Upper lobe of left lung (tissue), 6 donors: ENCODE results near the gene CELF3. TPM values are rescaled to one million over a fixed set of nuclear protein-coding genes. Genes with fewer than 3 reads are reported as not detected.

Source experiments
- ATAC-seq, 2 donors: fragments of 200-7000 bp; cut with Tn5 transposase; one replicate each; pipeline ENCODE4 v1.9.1; 2022; ENCODE audit warnings: mild to moderate bottlenecking in 2 of 2, moderate library complexity in 2 of 2; ENCODE audit not compliant: low FRiP score in 2 of 2
- DNase-seq, 2 donors: peaks; one replicate each; pipeline ENCODE4 v3.0.0-alpha.2; 2019 to 2020
- H3K27ac ChIP-seq, 4 donors: fragments of 200-600 bp; sonication (generic); one replicate each; pipeline ENCODE4 v1.5.1; 2016 to 2019
- H3K27me3 ChIP-seq, 4 donors: fragments of 200-600 bp; sonication (generic); one replicate each; pipeline ENCODE4 v1.5.1; 2017 to 2019
- H3K36me3 ChIP-seq, 4 donors: fragments of 200-600 bp; sonication (generic); one replicate each; pipeline ENCODE4 v1.5.1; 2016 to 2019
- H3K4me1 ChIP-seq, 4 donors: fragments of 200-600 bp; sonication (generic); one replicate each; pipeline ENCODE4 v1.5.1; 2018 to 2019
- H3K4me3 ChIP-seq, 4 donors: fragments of 200-600 bp; sonication (generic); one replicate each; pipeline ENCODE4 v1.5.1; 2017 to 2019; ENCODE audit warnings: mild to moderate bottlenecking in 2 of 4, moderate library complexity in 1 of 4
- H3K9me3 ChIP-seq, 4 donors: fragments of 200-600 bp; sonication (generic); one replicate each; pipeline ENCODE4 v1.5.1; 2018 to 2019
- CTCF ChIP-seq, 6 experiments: fragments of 450-650 bp in 4 of 6; fragments of 200-600 bp in 2 of 6; sonication (generic) in 2 of 6; IDR thresholded peaks; one replicate each; pipeline ENCODE4 v1.5.1; 2016 to 2019; ENCODE audit warnings: antibody characterized with exemption in 6 of 6
- EP300 ChIP-seq, 4 donors: sonication (generic); formaldehyde crosslinking; IDR thresholded peaks; one replicate each; pipeline ENCODE4 v1.5.1; 2017; ENCODE audit warnings: antibody characterized with exemption in 4 of 4, control low read depth in 2 of 4
- POLR2A ChIP-seq, 4 donors: fragments of 450-650 bp; IDR thresholded peaks; one replicate each; pipeline ENCODE4 v1.5.1; 2016 to 2017; ENCODE audit warnings: antibody characterized with exemption in 4 of 4, mild to moderate bottlenecking in 2 of 4
- POLR2AphosphoS5 ChIP-seq, 2 donors: sonication (generic); formaldehyde crosslinking; IDR thresholded peaks; one replicate each; pipeline ENCODE4 v1.5.1; 2017; ENCODE audit warnings: antibody characterized with exemption in 2 of 2
- WGBS, 2 donors: methylation state at CpG; one replicate each; pipeline ENCODE4 v1.1.5; 2017 to 2018; 5-methylcytosine and 5-hydroxymethylcytosine counted together
- total RNA-seq, 6 donors: library from RNA; depleted of rRNA in 4 of 6; stranded (reverse); fragments of >200 nt in 4 of 6; gene quantifications; one replicate each; pipeline versions ENCODE4 v1.1.0 to v1.2.1, GENCODE V29; 2016 to 2021
- donor health status: DM: no; HTN: no; CAD: no; lungs with moderate emphysema.
- donor health status: DM: no; HTN: yes; CAD: no; lungs with severe emphysema.

The CELF3 gene
- total RNA-seq, 6 donors from 2014 or later: 0.13 TPM; not detected in 5

DNA sequence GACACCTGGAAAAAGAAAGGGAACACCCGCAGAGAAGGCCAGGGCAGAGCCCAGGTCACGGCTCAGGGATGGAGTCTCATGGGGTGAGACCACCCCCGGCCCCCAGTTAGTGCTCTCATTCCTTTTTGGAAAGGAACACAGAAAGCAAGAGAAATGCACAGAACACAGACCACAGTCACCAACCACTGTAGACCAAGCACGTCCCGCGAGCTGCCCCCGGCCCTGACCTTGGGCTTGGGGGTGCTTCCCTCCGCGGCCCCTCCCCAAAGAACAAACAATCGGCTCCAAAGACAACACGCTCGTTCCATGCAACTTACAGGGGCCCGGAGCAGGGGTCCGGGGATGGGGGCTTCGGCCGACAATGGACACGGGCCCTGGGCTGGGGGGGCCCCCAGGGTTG, 12.8 kb downstream of the CELF3 start:
- Histone ChIP-seq H3K4me1 (peaks cover 0 to 5% (median 0%) of the 10 kb centered on the region in 4 donors), H3K27me3 (no peaks in the 10 kb centered on the region), H3K36me3 (peaks cover 6 to 29% (median 18%) of the 10 kb centered on the region in 4 donors), H3K9me3 (no peaks in the 10 kb centered on the region), H3K27ac (no peak overlapping the region), H3K4me3 (no peak overlapping the region)
- TF ChIP-seq POLR2AphosphoS5 (IDR thresholded peaks at IDR 0.05) (no peak), POLR2A (IDR thresholded peaks at IDR 0.05) (no peak), CTCF (IDR thresholded peaks at IDR 0.05) (no peak), EP300 (IDR thresholded peaks at IDR 0.05) (no peak)
- ATAC-seq: no peak
- 57 to 76% methylated on average over 17 of the region's 17 CpGs for WGBS, 2 donors
- DNase-seq: no peak

DNA sequence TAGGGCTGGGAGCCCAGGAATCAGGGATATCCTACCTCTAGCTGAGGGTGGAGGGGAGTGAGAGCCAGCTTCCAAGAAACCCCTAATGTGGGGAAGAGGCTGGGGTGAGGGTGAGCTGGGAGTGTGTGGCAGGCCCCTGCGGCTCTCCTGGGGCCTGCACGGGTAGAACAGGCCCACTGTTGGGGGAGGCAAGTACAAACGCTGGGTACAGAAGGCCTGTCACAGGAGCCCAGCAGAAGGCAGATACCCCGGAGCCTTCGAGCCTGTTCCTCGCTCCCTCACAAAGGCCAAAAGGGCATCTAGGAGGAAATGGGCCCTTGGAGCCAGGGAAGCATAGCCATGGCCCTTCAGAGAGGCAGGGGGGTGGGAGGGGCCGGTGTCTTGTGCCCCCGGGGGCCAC, 13.7 kb downstream of the CELF3 start:
- H3K27ac ChIP-seq: no peak overlapping the region
- ATAC-seq (no peak), DNase-seq (no peak)
- 41 to 48% methylated on average over 7 to 8 of the region's 8 CpGs for WGBS, 2 donors
- TF ChIP-seq EP300 (IDR thresholded peaks at IDR 0.05): no peak
- no peak for TF ChIP-seq POLR2AphosphoS5 (IDR thresholded peaks at IDR 0.05)
- no peak for TF ChIP-seq CTCF (IDR thresholded peaks at IDR 0.05)
- TF ChIP-seq POLR2A (IDR thresholded peaks at IDR 0.05): no peak
- H3K9me3 ChIP-seq: no peaks in the 10 kb centered on the region
- peaks cover 0 to 5% (median 0%) of the 10 kb centered on the region in 4 donors for H3K4me1 ChIP-seq
- no peak overlapping the region for H3K4me3 ChIP-seq
- H3K36me3 ChIP-seq: peaks cover 6 to 38% (median 26%) of the 10 kb centered on the region in 4 donors
- H3K27me3 ChIP-seq: no peaks in the 10 kb centered on the region

DNA sequence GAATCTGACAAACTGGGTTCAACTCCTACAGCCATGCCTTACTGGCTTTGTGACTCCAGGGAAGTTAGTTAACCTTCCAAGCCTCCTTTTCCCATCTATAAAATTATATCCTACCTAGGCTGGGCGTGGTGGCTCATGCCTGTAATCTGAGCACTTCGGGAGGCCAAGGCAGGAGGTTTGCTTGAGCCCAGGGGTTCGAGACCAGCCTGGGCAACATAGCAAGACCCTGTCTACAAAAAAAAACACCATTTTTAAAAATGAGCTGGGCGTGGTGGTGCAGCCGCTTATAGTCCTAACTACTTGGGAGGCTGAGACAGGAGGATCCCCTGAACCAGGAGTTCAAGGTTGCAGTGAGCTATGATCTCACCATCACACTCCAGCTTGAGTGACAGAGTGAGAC, 15.1 kb downstream of the CELF3 start:
- H3K4me3 ChIP-seq: no peak overlapping the region
- WGBS, 2 donors: 90 to 100% methylated on average over 5 of the region's 5 CpGs
- peaks cover 0 to 5% (median 0%) of the 10 kb centered on the region in 4 donors for H3K4me1 ChIP-seq
- TF ChIP-seq POLR2AphosphoS5 (IDR thresholded peaks at IDR 0.05): no peak
- no peak for TF ChIP-seq EP300 (IDR thresholded peaks at IDR 0.05)
- no peak for TF ChIP-seq CTCF (IDR thresholded peaks at IDR 0.05)
- TF ChIP-seq POLR2A (IDR thresholded peaks at IDR 0.05): no peak
- no peaks in the 10 kb centered on the region for H3K27me3 ChIP-seq
- H3K27ac ChIP-seq: no peak overlapping the region
- ATAC-seq (no peak), DNase-seq (no peak)
- H3K36me3 ChIP-seq: peaks cover 6 to 51% (median 37%) of the 10 kb centered on the region in 4 donors
- H3K9me3 ChIP-seq: no peaks in the 10 kb centered on the region

DNA sequence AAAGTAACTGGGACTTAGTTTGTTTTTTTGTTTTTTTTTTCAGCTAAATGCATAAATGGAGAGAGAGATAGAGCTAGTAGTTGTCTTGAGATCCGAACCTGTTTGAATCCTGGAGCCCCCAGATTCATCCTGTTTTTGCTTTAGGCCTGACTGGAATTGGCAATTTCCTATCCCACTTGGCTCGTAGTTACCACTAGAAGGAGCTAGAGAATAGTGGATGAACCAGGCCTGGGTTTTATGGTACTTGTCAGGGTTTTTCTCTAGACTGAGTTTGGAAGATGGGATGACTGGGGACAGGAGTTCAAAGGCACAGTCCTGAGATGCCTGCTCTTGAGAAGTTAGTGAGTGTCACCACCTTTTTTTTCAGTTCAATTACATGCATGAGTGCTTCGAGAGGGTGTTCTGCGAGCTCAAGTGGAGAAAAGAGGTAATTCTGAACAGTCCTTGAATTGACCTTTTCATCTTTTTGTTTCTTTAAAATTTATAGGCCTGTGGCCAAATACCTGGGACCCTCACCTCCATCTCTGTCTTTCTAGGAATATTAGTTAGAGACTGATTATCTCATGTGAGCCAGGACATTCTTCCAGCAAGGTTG, 23.4 kb downstream of the CELF3 start:
- DNase-seq: no peak
- Histone ChIP-seq H3K27me3 (no peaks in the 10 kb centered on the region), H3K27ac (no peak overlapping the region), H3K4me3 (no peak overlapping the region), H3K4me1 (no peaks in the 10 kb centered on the region), H3K9me3 (no peaks in the 10 kb centered on the region), H3K36me3 (peaks cover 5 to 55% (median 41%) of the 10 kb centered on the region in 4 donors)
- WGBS, 2 donors: 71 to 75% methylated on average over 4 of the region's 4 CpGs
- ATAC-seq: no peak
- TF ChIP-seq POLR2AphosphoS5 (IDR thresholded peaks at IDR 0.05) (no peak), EP300 (IDR thresholded peaks at IDR 0.05) (no peak), CTCF (IDR thresholded peaks at IDR 0.05) (peak in 2 of 6 experiments; percentile 6 to 9)

GRCh38 chr1:151692226-151692625, 24.4 kb downstream of the CELF3 start:
- no peak overlapping the region for H3K4me3 ChIP-seq
- ATAC-seq: peak in 1 of 2 donors; percentile 36
- WGBS, 2 donors: 81 to 89% methylated on average over 3 of the region's 3 CpGs
- peaks cover 5 to 45% (median 32%) of the 10 kb centered on the region in 4 donors for H3K36me3 ChIP-seq
- no peaks in the 10 kb centered on the region for H3K27me3 ChIP-seq
- DNase-seq: no peak
- H3K4me1 ChIP-seq: no peaks in the 10 kb centered on the region
- H3K27ac ChIP-seq: no peak overlapping the region
- H3K9me3 ChIP-seq: no peaks in the 10 kb centered on the region
- TF ChIP-seq EP300 (IDR thresholded peaks at IDR 0.05): no peak
- TF ChIP-seq POLR2A (IDR thresholded peaks at IDR 0.05): no peak
- no peak for TF ChIP-seq CTCF (IDR thresholded peaks at IDR 0.05)
- no peak for TF ChIP-seq POLR2AphosphoS5 (IDR thresholded peaks at IDR 0.05)
